Measurements from ENCODE around the gene RAD51B.

Gene RAD51B

DNA sequence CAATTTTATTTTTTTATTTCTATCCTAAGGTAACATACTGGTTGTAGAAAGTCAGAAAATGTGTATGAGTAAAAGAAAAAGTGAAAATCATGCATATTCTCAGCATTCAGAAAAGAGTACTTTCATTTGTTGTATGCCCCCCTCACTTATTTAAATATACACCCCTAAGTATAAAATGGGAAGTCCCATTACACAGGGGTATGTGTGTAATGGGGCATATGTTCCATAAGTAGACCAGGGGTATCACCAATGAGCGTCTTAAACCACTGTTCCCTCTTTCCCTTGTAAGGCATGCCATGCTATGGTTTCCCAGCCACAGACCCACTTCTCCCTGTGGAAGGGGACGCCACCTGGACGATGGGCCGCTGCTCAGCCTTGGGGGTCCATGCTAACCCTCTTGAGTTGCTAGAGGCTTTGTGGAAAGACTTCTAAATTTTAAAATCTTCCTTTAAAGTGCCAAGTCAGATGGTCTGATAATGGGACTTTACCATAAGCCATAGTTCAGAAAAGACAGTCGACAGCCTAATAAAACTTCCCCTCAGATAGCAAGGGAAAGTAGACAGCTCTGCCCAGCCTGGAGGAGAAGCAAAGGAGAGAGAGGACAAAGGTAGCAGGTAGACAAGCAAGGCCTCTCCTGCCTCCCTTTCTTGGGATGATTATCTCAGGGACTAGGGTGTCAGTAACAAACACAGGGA lies 855.1 kb downstream of the RAD51B start:
- no peak for DNase-seq (ENCODE audit: extremely low read depth, insufficient read length)
- H3K4me3 ChIP-seq (replicated peaks; ENCODE audit: low read depth, low read length) = no peak overlapping the region
- TF ChIP-seq, protein P1, sequence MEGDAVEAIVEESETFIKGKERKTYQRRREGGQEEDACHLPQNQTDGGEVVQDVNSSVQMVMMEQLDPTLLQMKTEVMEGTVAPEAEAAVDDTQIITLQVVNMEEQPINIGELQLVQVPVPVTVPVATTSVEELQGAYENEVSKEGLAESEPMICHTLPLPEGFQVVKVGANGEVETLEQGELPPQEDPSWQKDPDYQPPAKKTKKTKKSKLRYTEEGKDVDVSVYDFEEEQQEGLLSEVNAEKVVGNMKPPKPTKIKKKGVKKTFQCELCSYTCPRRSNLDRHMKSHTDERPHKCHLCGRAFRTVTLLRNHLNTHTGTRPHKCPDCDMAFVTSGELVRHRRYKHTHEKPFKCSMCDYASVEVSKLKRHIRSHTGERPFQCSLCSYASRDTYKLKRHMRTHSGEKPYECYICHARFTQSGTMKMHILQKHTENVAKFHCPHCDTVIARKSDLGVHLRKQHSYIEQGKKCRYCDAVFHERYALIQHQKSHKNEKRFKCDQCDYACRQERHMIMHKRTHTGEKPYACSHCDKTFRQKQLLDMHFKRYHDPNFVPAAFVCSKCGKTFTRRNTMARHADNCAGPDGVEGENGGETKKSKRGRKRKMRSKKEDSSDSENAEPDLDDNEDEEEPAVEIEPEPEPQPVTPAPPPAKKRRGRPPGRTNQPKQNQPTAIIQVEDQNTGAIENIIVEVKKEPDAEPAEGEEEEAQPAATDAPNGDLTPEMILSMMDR (IDR thresholded peaks at IDR 0.05; ENCODE audit: insufficient read depth, low read length, poor library complexity, severe bottlenecking) = no peak

DNA sequence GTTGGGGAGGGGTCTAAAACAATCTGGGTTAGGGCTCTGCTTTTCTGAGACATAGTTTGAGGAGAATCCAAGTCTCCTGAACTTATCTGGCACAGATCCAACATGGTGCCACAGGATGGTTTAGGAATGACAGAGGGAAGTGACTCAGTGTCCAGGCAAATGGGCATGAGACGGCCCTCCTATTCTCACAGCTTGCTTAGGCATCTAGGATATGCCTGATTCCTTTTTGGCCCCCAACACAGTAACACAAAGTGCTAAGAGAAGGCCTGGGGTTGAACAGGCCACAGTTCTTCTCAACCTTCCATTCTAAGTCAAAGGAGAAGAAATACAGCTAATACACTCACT lies 855.6 kb downstream of the RAD51B start:
- DNase-seq (ENCODE audit: extremely low read depth, insufficient read length) = no peak

More for the DNA sequence above, 855.1 kb downstream of the RAD51B start:
- H3K36me3 ChIP-seq (ENCODE audit: control insufficient read depth, insufficient read depth, low read length) = no peaks in the 10 kb centered on the region
- no peaks in the 10 kb centered on the region for H3K27me3 ChIP-seq (replicated peaks; ENCODE audit: control insufficient read depth, insufficient read depth, low read length)

DNA sequence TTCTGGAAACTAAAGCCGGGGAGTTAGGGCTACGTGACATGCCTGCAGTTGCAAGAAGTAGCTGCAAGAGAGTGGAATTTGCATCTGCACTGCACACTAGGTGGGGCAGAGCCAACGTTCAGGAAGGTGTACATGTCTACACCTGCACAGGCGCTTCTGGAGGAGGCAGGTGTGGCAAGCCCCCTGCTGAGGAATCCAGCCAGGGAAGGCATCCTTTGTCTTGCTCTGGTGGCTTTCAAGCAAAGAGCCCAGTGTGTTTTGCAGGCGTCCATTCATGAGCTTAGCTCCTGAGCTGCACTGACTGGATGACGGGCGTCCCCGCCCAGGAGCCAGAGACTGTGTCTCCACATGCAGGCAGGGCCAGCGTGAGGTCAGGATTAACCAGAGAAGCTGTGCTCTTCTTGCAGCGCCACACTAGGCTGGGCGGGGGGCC lies 856.9 kb downstream of the RAD51B start:
- no peak for DNase-seq (ENCODE audit: extremely low read depth, insufficient read length)
- Histone ChIP-seq H3K36me3 (ENCODE audit: control insufficient read depth, insufficient read depth, low read length) (no peaks in the 10 kb centered on the region), H3K4me3 (replicated peaks; ENCODE audit: low read depth, low read length) (no peak overlapping the region), H3K27me3 (replicated peaks; ENCODE audit: control insufficient read depth, insufficient read depth, low read length) (no peaks in the 10 kb centered on the region)
- TF ChIP-seq, protein P1 (IDR thresholded peaks at IDR 0.05; ENCODE audit: insufficient read depth, low read length, poor library complexity, severe bottlenecking) = no peak

More for the DNA sequence above, 855.6 kb downstream of the RAD51B start:
- no peaks in the 10 kb centered on the region for H3K27me3 ChIP-seq (replicated peaks; ENCODE audit: control insufficient read depth, insufficient read depth, low read length)
- TF ChIP-seq, protein P1 (IDR thresholded peaks at IDR 0.05; ENCODE audit: insufficient read depth, low read length, poor library complexity, severe bottlenecking) = no peak
- no peaks in the 10 kb centered on the region for H3K36me3 ChIP-seq (ENCODE audit: control insufficient read depth, insufficient read depth, low read length)
- H3K4me3 ChIP-seq (replicated peaks; ENCODE audit: low read depth, low read length) = no peak overlapping the region

DNA sequence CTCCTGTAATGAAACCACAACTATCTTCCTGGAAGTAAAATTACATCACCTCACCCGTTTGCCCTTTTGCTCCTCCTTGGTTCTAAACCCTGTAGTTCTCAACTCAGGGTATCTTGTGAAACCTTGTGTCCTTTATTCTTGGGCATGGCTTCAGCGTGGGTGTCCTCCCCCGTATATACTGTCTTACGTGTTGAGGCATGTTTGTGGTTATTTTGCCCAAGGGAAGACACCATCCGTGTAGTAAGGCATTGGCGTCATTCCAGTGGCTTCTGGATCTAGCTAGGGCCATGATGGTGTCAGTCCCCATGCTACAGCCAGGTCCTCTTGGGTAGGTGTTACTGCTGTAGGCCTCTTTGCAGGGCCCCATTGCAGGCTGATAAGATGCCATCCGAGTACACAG lies 857.9 kb downstream of the RAD51B start:
- no peak for DNase-seq (ENCODE audit: extremely low read depth, insufficient read length)
- Histone ChIP-seq H3K36me3 (ENCODE audit: control insufficient read depth, insufficient read depth, low read length) (no peaks in the 10 kb centered on the region), H3K4me3 (replicated peaks; ENCODE audit: low read depth, low read length) (no peak overlapping the region), H3K27me3 (replicated peaks; ENCODE audit: control insufficient read depth, insufficient read depth, low read length) (no peaks in the 10 kb centered on the region)
- TF ChIP-seq, protein P1 (IDR thresholded peaks at IDR 0.05; ENCODE audit: insufficient read depth, low read length, poor library complexity, severe bottlenecking) = no peak

DNA sequence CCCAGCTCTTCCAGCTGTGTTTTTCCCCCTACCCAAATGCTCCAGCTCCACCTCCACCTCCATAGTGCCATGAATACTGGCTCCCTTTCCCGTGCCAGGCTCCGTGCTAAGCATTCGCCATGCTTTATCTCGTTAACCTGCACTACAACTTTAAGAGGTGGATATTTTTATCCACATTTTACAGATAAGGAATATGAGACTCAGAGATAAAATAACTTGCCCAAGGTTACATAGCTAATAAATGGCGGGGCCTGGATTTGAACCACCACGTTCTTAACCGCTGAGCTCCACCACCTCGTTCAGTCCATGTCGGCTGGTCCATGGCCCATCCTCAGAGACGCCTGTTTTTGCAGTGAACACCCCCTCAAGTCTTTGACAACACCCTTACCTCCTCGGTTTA lies 858.3 kb downstream of the RAD51B start:
- no peaks in the 10 kb centered on the region for H3K36me3 ChIP-seq (ENCODE audit: control insufficient read depth, insufficient read depth, low read length)
- TF ChIP-seq, protein P1 (IDR thresholded peaks at IDR 0.05; ENCODE audit: insufficient read depth, low read length, poor library complexity, severe bottlenecking) = no peak

DNA sequence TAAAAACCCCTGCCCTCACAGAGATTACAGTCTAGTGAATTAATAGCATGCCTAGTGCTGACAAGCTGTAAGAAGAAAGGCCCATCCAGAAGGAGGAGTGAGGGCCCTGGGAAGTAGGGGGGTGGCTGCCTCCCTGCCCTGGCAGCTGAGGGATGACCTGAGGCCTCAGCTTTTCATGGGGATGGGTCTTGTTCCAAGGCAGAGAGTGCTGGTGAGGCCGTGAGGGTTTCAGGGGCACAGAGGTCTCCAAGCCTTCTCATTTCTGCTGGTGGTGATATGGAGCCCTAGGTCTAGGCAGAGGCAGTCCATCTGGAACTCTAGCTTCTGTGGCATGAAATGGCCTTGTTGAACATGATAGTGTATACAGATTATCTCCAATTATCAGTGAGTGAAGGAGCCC lies 858.9 kb downstream of the RAD51B start:
- TF ChIP-seq, protein P1 (IDR thresholded peaks at IDR 0.05; ENCODE audit: insufficient read depth, low read length, poor library complexity, severe bottlenecking) = no peak
- no peaks in the 10 kb centered on the region for H3K36me3 ChIP-seq (ENCODE audit: control insufficient read depth, insufficient read depth, low read length)
- DNase-seq (ENCODE audit: extremely low read depth, insufficient read length) = no peak
- no peaks in the 10 kb centered on the region for H3K27me3 ChIP-seq (replicated peaks; ENCODE audit: control insufficient read depth, insufficient read depth, low read length)
- H3K4me3 ChIP-seq (replicated peaks; ENCODE audit: low read depth, low read length) = no peak overlapping the region

More for the DNA sequence above, 858.3 kb downstream of the RAD51B start:
- no peak for DNase-seq (ENCODE audit: extremely low read depth, insufficient read length)
- Histone ChIP-seq H3K27me3 (replicated peaks; ENCODE audit: control insufficient read depth, insufficient read depth, low read length) (no peaks in the 10 kb centered on the region), H3K4me3 (replicated peaks; ENCODE audit: low read depth, low read length) (no peak overlapping the region)
